ENCODE data around the gene GBF1. TPM values are rescaled to one million over a fixed set of nuclear protein-coding genes. Genes with fewer than 3 reads are reported as not detected.

The GBF1 gene
- total and polyA plus RNA-seq, 2 of the 13 experiments (the other 11 are each of a cell fraction or from before 2014, with no cell fraction given) = 17.1 to 21.9 TPM

- Histone ChIP-seq H3K36me3 (replicated peaks in 1 of 2; ENCODE audit: control insufficient read depth in 1 of 2, insufficient read depth in 2 of 2, low read length in 2 of 2) (0 out of 5 replicates have a peak, but pooled peaks cover 0 to 4% of the 10 kb centered on the region in 2 experiments), H3K4me1 (ENCODE audit: insufficient read depth, low read length) (peaks cover 29% of the 10 kb centered on the region), H3K79me2 (ENCODE audit: insufficient read depth, low read length) (peaks cover 18% of the 10 kb centered on the region), H3K27me3 (ENCODE audit: control insufficient read depth in 1 of 2, insufficient read depth in 2 of 2, low read length in 2 of 2) (no peaks in the 10 kb centered on the region), H3K9me3 (ENCODE audit: low read length) (no peaks in the 10 kb centered on the region), H4K20me1 (ENCODE audit: insufficient read depth, low read length) (peaks cover 17% of the 10 kb centered on the region), H3K4me3 (replicated peaks in 1 of 3; ENCODE audit: insufficient read depth in 1 of 3, low read depth in 2 of 3, low read length in 3 of 3) (no peak overlapping the region), H3K4me2 (ENCODE audit: low read depth, low read length) (no peak overlapping the region), H3K9ac (ENCODE audit: insufficient read depth, low read depth, low read length) (no peak overlapping the region), H2AFZ (ENCODE audit: low read length) (no peak overlapping the region), H3K27ac (ENCODE audit: extremely low read length, insufficient read depth, low read length) (no peak overlapping the region)
- in situ Hi-C loops (cut with HindIII; ENCODE audit: extremely low pct_ligation_motif_present, low pct_unique_long_range_greater_than_20kb) (no loop called here), intact Hi-C loops (cut with micrococcal nuclease; ENCODE audit: unreplicated experiment) (no loop called here)
- peak; percentile 28 for FAIRE-seq
- TF ChIP-seq NBN (conservative IDR thresholded peaks at IDR 0.05) = no peak
- 0 out of 2 replicates have a peak, but pooled peaks have one; percentile 43 for TF ChIP-seq CEBPG (CRISPR knock-in tag; IDR thresholded peaks at IDR 0.05)
- peak; percentile 79; the same call in 1 of the 2 replicates for TF ChIP-seq TEF (CRISPR knock-in tag; IDR thresholded peaks at IDR 0.05)
- CTCF ChIA-PET (ENCODE audit: low intra/inter-chr PET ratio, low total read pairs) = no interaction called here
- POLR2A ChIA-PET = no interaction called here
- DNase-seq (ENCODE audit: low spot score) = no peak
- BruUV-seq (replicated peaks) = no TSS peak
- ATAC-seq = no peak
Measured at GRCh38 chr10:102298899-102299298, 53.6 kb downstream of the GBF1 start.

GRCh38 chr10:102299873-102300272 lies 54.5 kb downstream of the GBF1 start:
- ATAC-seq (no peak), FAIRE-seq (no peak), DNase-seq (ENCODE audit: low spot score) (no peak)
- Histone ChIP-seq H3K79me2 (ENCODE audit: insufficient read depth, low read length) (peaks cover 15% of the 10 kb centered on the region), H3K4me3 (replicated peaks in 1 of 3; ENCODE audit: insufficient read depth in 1 of 3, low read depth in 2 of 3, low read length in 3 of 3) (no peak overlapping the region), H3K27ac (ENCODE audit: extremely low read length, insufficient read depth, low read length) (peak overlapping the region; percentile 40), H4K20me1 (ENCODE audit: insufficient read depth, low read length) (peaks cover 17% of the 10 kb centered on the region), H3K27me3 (ENCODE audit: control insufficient read depth in 1 of 2, insufficient read depth in 2 of 2, low read length in 2 of 2) (no peaks in the 10 kb centered on the region), H3K4me2 (ENCODE audit: low read depth, low read length) (peak overlapping the region; percentile 32; the same call in 1 of the 2 replicates), H3K36me3 (replicated peaks in 1 of 2; ENCODE audit: control insufficient read depth in 1 of 2, insufficient read depth in 2 of 2, low read length in 2 of 2) (0 out of 5 replicates have a peak, but pooled peaks cover 0 to 4% of the 10 kb centered on the region in 2 experiments), H3K9ac (ENCODE audit: insufficient read depth, low read depth, low read length) (no peak overlapping the region), H3K9me3 (ENCODE audit: low read length) (no peaks in the 10 kb centered on the region), H2AFZ (ENCODE audit: low read length) (no peak overlapping the region), H3K4me1 (ENCODE audit: insufficient read depth, low read length) (peaks cover 23% of the 10 kb centered on the region)
- BruUV-seq (replicated peaks) = no TSS peak
- in situ Hi-C loops (cut with HindIII; ENCODE audit: extremely low pct_ligation_motif_present, low pct_unique_long_range_greater_than_20kb) (no loop called here), intact Hi-C loops (cut with micrococcal nuclease; ENCODE audit: unreplicated experiment) (no loop called here)
- POLR2A ChIA-PET = interaction anchor here (0.9 kb wide), 1 partner anchor 11 kb away, joined by 3 read pairs; no protein-coding TSS in a partner anchor
- TF ChIP-seq CSRNP1 (CRISPR knock-in tag; IDR thresholded peaks at IDR 0.05) (no peak), ZNF501 (CRISPR knock-in tag; IDR thresholded peaks at IDR 0.05) (no peak), ZNF253 (CRISPR knock-in tag; IDR thresholded peaks at IDR 0.05; ENCODE audit: borderline replicate concordance) (no peak), ZNF207 (IDR thresholded peaks at IDR 0.05; ENCODE audit: borderline replicate concordance) (no peak), TBP (CRISPR knock-in tag; IDR thresholded peaks at IDR 0.05) (no peak), MEIS2 (CRISPR knock-in tag; IDR thresholded peaks at IDR 0.05) (no peak), ZNF547 (CRISPR knock-in tag; IDR thresholded peaks at IDR 0.05) (no peak), FOXK2 (IDR thresholded peaks at IDR 0.05) (no peak), MXD4 (CRISPR knock-in tag; IDR thresholded peaks at IDR 0.05) (no peak), CHCHD3 (CRISPR knock-in tag; IDR thresholded peaks at IDR 0.05) (no peak)
- CTCF ChIA-PET (ENCODE audit: low intra/inter-chr PET ratio, low total read pairs) = no interaction called here
